K562 (cell line): ENCODE measurements around the gene PRR23A.

Experiments
- BACH1 ChIP-seq: fragments of 200-800 bp; sonication (Bioruptor generic); IDR thresholded peaks from 2 replicates; pipeline ENCODE4 v1.6.1; 2016; ENCODE audit warnings: missing genetic modification characterization, missing compliant biosample characterization
- CTCF ChIP-seq, 3 experiments: IDR thresholded peaks in 2 of 3; conservative IDR thresholded peaks in 1 of 3; 2 replicates each; pipeline ENCODE4 v1.5.1; 2011 to 2012; ENCODE audit warnings: low read length in 3 of 3, mild to moderate bottlenecking in 3 of 3, control low read depth in 2 of 3, improper control_type of control experiment in 1 of 3, inconsistent platforms in 1 of 3, low read depth in 1 of 3, mixed read lengths in 1 of 3, moderate library complexity in 1 of 3; ENCODE audit not compliant: insufficient read depth in 2 of 3
- EGR1 ChIP-seq: fragments of 450-650 bp; conservative IDR thresholded peaks from 2 replicates; pipeline ENCODE4 v1.6.1; 2017; ENCODE audit warnings: mild to moderate bottlenecking
- ETS2 ChIP-seq: IDR thresholded peaks from 2 replicates; pipeline ENCODE4 v1.6.1; 2016; ENCODE audit warnings: borderline replicate concordance, missing genetic modification characterization, mild to moderate bottlenecking, moderate library complexity, missing compliant biosample characterization; ENCODE audit not compliant: poor library complexity, severe bottlenecking
- MEF2A ChIP-seq: IDR thresholded peaks from 2 replicates; pipeline ENCODE4 v1.6.1; 2011; ENCODE audit warnings: low read depth, mild to moderate bottlenecking, low read length, moderate library complexity; ENCODE audit not compliant: control insufficient read depth
- RAD21 ChIP-seq, 2 experiments: fragments of 250-450 bp in 1 of 2; fragments of 450-650 bp in 1 of 2; sonication (Bioruptor Pico) in 1 of 2; formaldehyde crosslinking in 1 of 2; IDR thresholded peaks in 1 of 2; conservative IDR thresholded peaks in 1 of 2; 2 replicates each; pipeline versions ENCODE4 v1.4.0 to v1.8.0; 2020 to 2022; ENCODE audit warnings: mild to moderate bottlenecking in 2 of 2, moderate library complexity in 1 of 2
- RFX5 ChIP-seq: IDR thresholded peaks from 2 replicates; pipeline ENCODE4 v1.6.1; 2011; ENCODE audit warnings: low read depth, mild to moderate bottlenecking, improper control_type of control experiment, low read length
- STAT5B ChIP-seq: fragments of 250-450 bp; sonication (Bioruptor Pico); IDR thresholded peaks from 2 replicates; pipeline ENCODE4 v1.8.0; 2021; ENCODE audit warnings: mild to moderate bottlenecking, inconsistent platforms
- YY1 ChIP-seq, 3 experiments: IDR thresholded peaks; 2 replicates each; pipeline ENCODE4 v1.6.1; 2011; ENCODE audit warnings: low read length in 2 of 3, mild to moderate bottlenecking in 2 of 3, moderate library complexity in 2 of 3, borderline replicate concordance in 1 of 3, control low read depth in 1 of 3, low read depth in 1 of 3; ENCODE audit not compliant: insufficient read depth in 3 of 3, insufficient replicate concordance in 2 of 3, control insufficient read depth in 1 of 3, insufficient read length in 1 of 3; ENCODE audit errors: extremely low read depth in 1 of 3
- ZNF140 ChIP-seq: fragments of 250-450 bp; sonication (Bioruptor Pico); IDR thresholded peaks from 2 replicates; pipeline ENCODE4 v1.8.0; 2021; ENCODE audit warnings: moderate library complexity, mild to moderate bottlenecking, inconsistent platforms
- ZNF324 ChIP-seq: fragments of 250-450 bp; sonication (Bioruptor Pico); IDR thresholded peaks from 2 replicates; pipeline ENCODE4 v1.4.0; 2020; ENCODE audit warnings: mild to moderate bottlenecking

- TF ChIP-seq MEF2A = no peak
- no peak for TF ChIP-seq RAD21 (CRISPR knock-in tag; conservative IDR thresholded peaks at IDR 0.05 in 1 of 2, IDR thresholded peaks at IDR 0.05 in 1 of 2)
- no peak for TF ChIP-seq BACH1 (tag)
- TF ChIP-seq EGR1 = no peak
- TF ChIP-seq CTCF (IDR thresholded peaks at IDR 0.05 in 2 of 3, conservative IDR thresholded peaks at IDR 0.05 in 1 of 3; ENCODE audit: insufficient read depth in 2 of 3, low read depth in 1 of 3, low read length in 3 of 3) = no peak
- TF ChIP-seq STAT5B (CRISPR knock-in tag) = no peak
- no peak for TF ChIP-seq ZNF140 (CRISPR knock-in tag)
- TF ChIP-seq YY1 (IDR thresholded peaks at IDR 0.05; ENCODE audit: borderline replicate concordance in 1 of 3, control insufficient read depth in 1 of 3, extremely low read depth in 1 of 3, insufficient read depth in 3 of 3, insufficient read length in 1 of 3, insufficient replicate concordance in 2 of 3, low read depth in 1 of 3, low read length in 2 of 3) = no peak
- no peak for TF ChIP-seq ETS2
- no peak for TF ChIP-seq RFX5
- no peak for TF ChIP-seq ZNF324
Observed at GRCh38 chr3:138974462-138974861, 31.6 kb downstream of the PRR23A start.
